CD4-positive, alpha-beta T cell (primary cell): ENCODE measurements around the gene FAM8A1. TPM values are rescaled to one million over a fixed set of nuclear protein-coding genes. Genes with fewer than 3 reads are reported as not detected.

Source experiments
- ATAC-seq: fragments of 200-7000 bp; cut with Tn5 transposase; one replicate; pipeline ENCODE4 v1.10.0; 2022; ENCODE audit warnings: mild to moderate bottlenecking; ENCODE audit not compliant: poor library complexity
- CTCF ChIA-PET: fragments of 350-600 bp; sonication (Branson Sonifier 250); formaldehyde crosslinking; loops from one replicate; lab custom pipeline; 2021; ENCODE audit warnings: antibody characterized with exemption, inconsistent platforms; lab: Charles Lee
- POLR2A ChIA-PET: fragments of 350-600 bp; sonication (Branson Sonifier 250); formaldehyde crosslinking; loops from one replicate; lab custom pipeline; 2021; ENCODE audit warnings: antibody characterized with exemption, inconsistent platforms; lab: Charles Lee
- DNase-seq, 14 experiments: peaks; one replicate each; pipeline ENCODE4 v3.0.0-alpha.2; 2013 to 2020; ENCODE audit warnings: mixed read lengths in 2 of 14
- H3K27ac ChIP-seq, 2 donors: one replicate each; pipeline versions ENCODE4 v1.5.1 to v1.7.0; 2013; ENCODE audit warnings: low read length in 2 of 2, low read depth in 1 of 2, mild to moderate bottlenecking in 1 of 2
- H3K27me3 ChIP-seq, 2 experiments: 1 replicate in 1 of 2; 2 replicates in 1 of 2; pipeline versions ENCODE4 v1.6.1 to v1.7.0; 2013; ENCODE audit warnings: low read length in 2 of 2, control low read depth in 1 of 2, mild to moderate bottlenecking in 1 of 2, moderate library complexity in 1 of 2; ENCODE audit not compliant: insufficient read depth in 2 of 2, control insufficient read depth in 1 of 2
- H3K36me3 ChIP-seq: one replicate; pipeline ENCODE4 v1.6.1; 2013; ENCODE audit warnings: low read length, control low read depth; ENCODE audit not compliant: insufficient read depth
- H3K4me1 ChIP-seq: one replicate; pipeline ENCODE4 v1.6.1; 2013; ENCODE audit warnings: low read length, control low read depth; ENCODE audit not compliant: insufficient read depth
- H3K4me3 ChIP-seq: one replicate; pipeline ENCODE4 v1.5.1; 2013; ENCODE audit warnings: mild to moderate bottlenecking, low read length, moderate library complexity
- H3K9me3 ChIP-seq, 2 experiments: 1 replicate in 1 of 2; 2 replicates in 1 of 2; pipeline versions ENCODE4 v1.6.1 to v1.7.0; 2013; ENCODE audit warnings: low read length in 2 of 2, mild to moderate bottlenecking in 2 of 2, control low read depth in 1 of 2, moderate library complexity in 1 of 2; ENCODE audit not compliant: control insufficient read depth in 1 of 2, insufficient read depth in 1 of 2
- H3K27ac Mint-ChIP-seq: one replicate; pipeline ENCODE4 v1.8.0; 2020; ENCODE audit warnings: mixed read lengths
- H3K27me3 Mint-ChIP-seq: one replicate; pipeline ENCODE4 v1.8.0; 2021; ENCODE audit warnings: mixed read lengths
- H3K36me3 Mint-ChIP-seq: one replicate; pipeline ENCODE4 v1.8.0; 2021; ENCODE audit warnings: low read depth, mixed read lengths
- H3K4me1 Mint-ChIP-seq: one replicate; pipeline ENCODE4 v1.8.0; 2021; ENCODE audit warnings: low read depth, mixed read lengths
- H3K4me3 Mint-ChIP-seq: one replicate; pipeline ENCODE4 v1.8.0; 2020; ENCODE audit warnings: mild to moderate bottlenecking, mixed read lengths
- H3K9me3 Mint-ChIP-seq: one replicate; pipeline ENCODE4 v1.8.0; 2020; ENCODE audit warnings: mixed read lengths
- CTCF ChIP-seq: fragments of 200-600 bp; IDR thresholded peaks from one replicate; pipeline ENCODE4 v1.8.0; 2022; ENCODE audit warnings: antibody characterized with exemption, mild to moderate bottlenecking
- intact Hi-C, 2 experiments: fragments of 100-400 bp; cut with DNase I in 1 of 2; cut with micrococcal nuclease in 1 of 2; formaldehyde crosslinking; loops; one replicate each; pipeline versions ENCODE4 v1.15.1 to v1.9.0; 2023 to 2025; cut with DNase I, micrococcal nuclease
- total RNA-seq, 174 experiments: library from RNA in 2 of 174; stranded (reverse) in 2 of 174; gene quantifications; one replicate each; pipeline ENCODE4 v1.2.3 and lab custom pipeline; 2021 to 2026

The FAM8A1 gene
- total RNA-seq, 2 experiments from 2014 or later, result 31.4 to 31.9 TPM

- H3K4me3 Mint-ChIP-seq, result no peak overlapping the region
- no peak for DNase-seq
- H3K4me1 Mint-ChIP-seq, result peaks cover 54% of the 10 kb centered on the region
- Histone ChIP-seq H3K27ac (no peak overlapping the region), H3K36me3 (peaks cover 54% of the 10 kb centered on the region), H3K4me1 (peaks cover 18% of the 10 kb centered on the region), H3K9me3 (no peaks in the 10 kb centered on the region), H3K27me3 (no peaks in the 10 kb centered on the region), H3K4me3 (no peak overlapping the region)
- ChIA-PET POLR2A (interaction anchor here (0.8 kb wide), 1 partner anchor 69 kb away, joined by 3 read pairs; the partner anchor contains the start of gene NUP153), CTCF (interaction anchor here (1.1 kb wide), 1 partner anchor 29 kb away, joined by 3 read pairs; no protein-coding TSS in a partner anchor)
- peaks cover 90% of the 10 kb centered on the region for H3K36me3 Mint-ChIP-seq
- H3K27me3 Mint-ChIP-seq, result no peaks in the 10 kb centered on the region
- no peak for ATAC-seq
- intact Hi-C loops, result no loop called here
- H3K9me3 Mint-ChIP-seq, result no peaks in the 10 kb centered on the region
- no peak for TF ChIP-seq CTCF
- peak overlapping the region; percentile 57 for H3K27ac Mint-ChIP-seq
Observed at GRCh38 chr6:17638212-17638715, 38.2 kb downstream of the FAM8A1 start.

- Histone ChIP-seq H3K27ac (no peak overlapping the region), H3K9me3 (no peaks in the 10 kb centered on the region), H3K36me3 (peaks cover 73% of the 10 kb centered on the region), H3K4me3 (no peak overlapping the region), H3K27me3 (no peaks in the 10 kb centered on the region), H3K4me1 (peaks cover under 1% of the 10 kb centered on the region)
- Mint-ChIP-seq H3K36me3 (peaks cover 94% of the 10 kb centered on the region), H3K4me3 (no peak overlapping the region), H3K4me1 (peaks cover 37% of the 10 kb centered on the region), H3K27ac (peak overlapping the region; percentile 47), H3K9me3 (no peaks in the 10 kb centered on the region), H3K27me3 (no peaks in the 10 kb centered on the region)
- ATAC-seq (no peak), DNase-seq (no peak)
- CTCF ChIA-PET, result interaction anchor here (1.0 kb wide), 1 partner anchor 12 kb away, joined by 3 read pairs; no protein-coding TSS in a partner anchor
- intact Hi-C loops, result no loop called here
- no peak for TF ChIP-seq CTCF
- POLR2A ChIA-PET, result interaction anchor here (0.6 to 1.2 kb wide), 2 partner anchors 14 to 43 kb away, joined by 3 to 4 read pairs; no protein-coding TSS in a partner anchor
Observed at GRCh38 chr6:17640477-17640917, 40.4 kb downstream of the FAM8A1 start.

- DNase-seq (no peak), ATAC-seq (no peak)
- intact Hi-C loops, result loop anchor here in 1 of 2 experiments (5.0 kb wide), 1 partner anchor 36 kb away; no protein-coding TSS in a partner anchor
- Histone ChIP-seq H3K27ac (no peak overlapping the region), H3K27me3 (no peaks in the 10 kb centered on the region), H3K4me1 (no peaks in the 10 kb centered on the region), H3K9me3 (no peaks in the 10 kb centered on the region), H3K36me3 (peaks cover 81% of the 10 kb centered on the region), H3K4me3 (no peak overlapping the region)
- Mint-ChIP-seq H3K27ac (no peak overlapping the region), H3K36me3 (peaks cover 87% of the 10 kb centered on the region), H3K4me3 (no peak overlapping the region), H3K4me1 (peaks cover 4% of the 10 kb centered on the region), H3K9me3 (no peaks in the 10 kb centered on the region), H3K27me3 (no peaks in the 10 kb centered on the region)
- TF ChIP-seq CTCF, result no peak
- CTCF ChIA-PET, result no interaction called here
- POLR2A ChIA-PET, result no interaction called here
Observed at GRCh38 chr6:17648745-17649144, 48.6 kb downstream of the FAM8A1 start.
